BJ (cell line): Measurements from ENCODE around the gene TTC24. TPM values are rescaled to one million over a fixed set of nuclear protein-coding genes. Genes with fewer than 3 reads are reported as not detected.

Experiments
- CTCF ChIA-PET: fragments of 350-600 bp; formaldehyde crosslinking; extraction: SDS; loops from one replicate; lab custom pipeline; 2021; ENCODE audit warnings: antibody characterized with exemption, inconsistent platforms; lab: Yijun Ruan, JAX
- POLR2A ChIA-PET: fragments of 300-600 bp; sonication (Branson Sonifier 250); formaldehyde crosslinking; extraction: SDS; loops from one replicate; lab custom pipeline; 2021; ENCODE audit warnings: antibody characterized with exemption; lab: Charles Lee
- DNase-seq: peaks from one replicate; pipeline ENCODE4 v3.0.0-alpha.2; 2011; ENCODE audit warnings: low read depth
- H3K27me3 ChIP-seq: 2 replicates; pipeline ENCODE4 v1.6.0; 2011; ENCODE audit warnings: low read length; ENCODE audit not compliant: control insufficient read depth, insufficient read depth
- H3K36me3 ChIP-seq: 2 replicates; pipeline ENCODE4 v1.5.1; 2011; ENCODE audit warnings: low read length; ENCODE audit not compliant: control insufficient read depth, insufficient read depth
- H3K4me3 ChIP-seq: 2 replicates; pipeline ENCODE4 v1.5.1; 2011; ENCODE audit warnings: low read depth, mild to moderate bottlenecking, control low read depth, low read length
- polyA plus RNA-seq: library from polyadenylated mRNA; depleted of rRNA; stranded (reverse); fragments of >200 nt; gene quantifications from 2 replicates; pipeline ENCODE4 v1.2.3, GENCODE V29; 2011
- TF ChIP-seq, protein P1 (sequence below): IDR thresholded peaks from 2 replicates; pipeline ENCODE4 v1.5.1; 2011; ENCODE audit warnings: low read depth, mild to moderate bottlenecking, control low read depth, inconsistent platforms, low read length, moderate library complexity; ENCODE audit not compliant: insufficient read depth

The TTC24 gene
- polyA plus RNA-seq, 1 experiment: not detected

DNA sequence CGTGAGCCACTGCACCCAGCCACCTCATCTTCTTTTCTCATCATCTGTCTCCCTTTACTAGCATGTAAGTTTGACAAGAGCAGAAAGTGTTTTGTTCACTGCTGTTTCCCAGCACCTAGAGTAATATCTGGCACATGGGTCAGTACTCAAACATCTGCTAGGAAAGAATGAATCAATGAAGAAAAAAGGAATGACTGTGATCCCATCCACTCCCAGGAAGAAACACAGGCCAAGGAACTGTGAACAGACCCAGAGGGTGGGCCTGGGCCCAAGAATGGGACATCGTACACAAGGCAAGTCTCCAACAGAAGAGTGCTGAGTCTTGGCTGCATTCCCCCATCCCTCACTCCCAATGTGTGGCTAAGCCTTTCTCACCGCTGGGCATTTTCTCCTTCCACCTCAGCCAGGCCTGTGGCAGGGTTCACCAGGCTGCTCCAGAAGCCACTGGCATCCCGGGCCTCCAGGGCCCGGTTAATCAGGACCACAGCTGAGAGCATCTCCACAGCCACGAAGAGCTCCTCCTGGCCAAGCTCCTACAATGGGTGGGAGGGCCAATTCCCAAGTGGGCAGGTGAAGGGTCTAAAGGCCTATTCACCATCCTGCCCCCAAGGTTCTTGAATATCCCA lies 25.6 kb upstream of the TTC24 start:
- Histone ChIP-seq H3K27me3 (no peaks in the 10 kb centered on the region), H3K36me3 (peaks cover 4% of the 10 kb centered on the region), H3K4me3 (no peak overlapping the region)
- POLR2A ChIA-PET: no interaction called here
- TF ChIP-seq, protein P1, sequence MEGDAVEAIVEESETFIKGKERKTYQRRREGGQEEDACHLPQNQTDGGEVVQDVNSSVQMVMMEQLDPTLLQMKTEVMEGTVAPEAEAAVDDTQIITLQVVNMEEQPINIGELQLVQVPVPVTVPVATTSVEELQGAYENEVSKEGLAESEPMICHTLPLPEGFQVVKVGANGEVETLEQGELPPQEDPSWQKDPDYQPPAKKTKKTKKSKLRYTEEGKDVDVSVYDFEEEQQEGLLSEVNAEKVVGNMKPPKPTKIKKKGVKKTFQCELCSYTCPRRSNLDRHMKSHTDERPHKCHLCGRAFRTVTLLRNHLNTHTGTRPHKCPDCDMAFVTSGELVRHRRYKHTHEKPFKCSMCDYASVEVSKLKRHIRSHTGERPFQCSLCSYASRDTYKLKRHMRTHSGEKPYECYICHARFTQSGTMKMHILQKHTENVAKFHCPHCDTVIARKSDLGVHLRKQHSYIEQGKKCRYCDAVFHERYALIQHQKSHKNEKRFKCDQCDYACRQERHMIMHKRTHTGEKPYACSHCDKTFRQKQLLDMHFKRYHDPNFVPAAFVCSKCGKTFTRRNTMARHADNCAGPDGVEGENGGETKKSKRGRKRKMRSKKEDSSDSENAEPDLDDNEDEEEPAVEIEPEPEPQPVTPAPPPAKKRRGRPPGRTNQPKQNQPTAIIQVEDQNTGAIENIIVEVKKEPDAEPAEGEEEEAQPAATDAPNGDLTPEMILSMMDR: no peak
- CTCF ChIA-PET: interaction anchor here (1.5 kb wide), 1 partner anchor 108 kb away, joined by 4 read pairs; no protein-coding TSS in a partner anchor
- no peak for DNase-seq

DNA sequence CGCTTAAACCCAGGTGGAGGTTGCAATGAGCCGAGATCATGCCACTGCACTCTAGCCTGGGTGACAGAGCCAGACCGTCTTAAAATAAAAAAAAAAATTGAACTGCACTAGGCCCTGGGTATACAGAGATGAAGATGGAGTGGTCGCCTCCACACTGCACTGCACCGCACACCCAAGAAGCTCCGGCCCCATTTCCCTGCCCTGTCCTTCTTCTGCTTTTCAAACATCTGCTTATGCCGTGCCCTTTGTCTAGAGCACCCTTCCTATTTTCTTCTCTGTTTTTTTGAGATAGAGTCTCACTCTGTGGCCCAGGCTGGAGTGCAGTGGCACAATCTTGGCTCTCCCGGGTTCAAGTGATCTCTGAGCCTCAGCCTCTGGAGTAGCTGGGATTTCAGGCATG lies 24.6 kb upstream of the TTC24 start:
- H3K4me3 ChIP-seq: no peak overlapping the region
- ChIA-PET CTCF (interaction anchor here (1.5 kb wide), 1 partner anchor 109 kb away, joined by 4 read pairs; no protein-coding TSS in a partner anchor), POLR2A (no interaction called here)
- no peak for DNase-seq
- TF ChIP-seq, protein P1: no peak
- peaks cover 2% of the 10 kb centered on the region; the same call in 1 of the 2 replicates for H3K36me3 ChIP-seq
- H3K27me3 ChIP-seq: no peaks in the 10 kb centered on the region

DNA sequence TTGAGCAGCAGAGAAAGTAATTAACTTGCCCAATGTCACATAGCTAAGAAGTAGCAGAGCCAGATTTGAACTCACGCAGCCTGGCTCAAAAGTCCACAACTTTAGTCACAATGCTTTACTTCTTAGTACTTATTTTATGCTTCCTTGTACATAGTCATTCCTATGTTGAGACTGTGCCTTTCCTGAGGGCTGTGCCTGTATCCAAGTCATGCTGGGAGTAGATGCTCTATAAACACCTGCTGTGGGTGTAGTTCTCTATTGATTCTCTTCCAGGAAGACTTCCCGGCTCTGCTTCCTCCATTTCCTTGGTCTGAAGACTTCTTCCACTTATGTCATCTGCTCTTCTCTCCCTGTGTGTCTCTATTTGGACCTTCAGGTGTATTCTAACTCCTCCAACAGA lies 23.8 kb upstream of the TTC24 start:
- Histone ChIP-seq H3K4me3 (no peak overlapping the region), H3K27me3 (no peaks in the 10 kb centered on the region), H3K36me3 (peaks cover 3% of the 10 kb centered on the region)
- ChIA-PET CTCF (interaction anchor here (0.7 kb wide), 1 partner anchor 1218 kb away, joined by 3 read pairs; no protein-coding TSS in a partner anchor), POLR2A (no interaction called here)
- no peak for DNase-seq
- TF ChIP-seq, protein P1: no peak

DNA sequence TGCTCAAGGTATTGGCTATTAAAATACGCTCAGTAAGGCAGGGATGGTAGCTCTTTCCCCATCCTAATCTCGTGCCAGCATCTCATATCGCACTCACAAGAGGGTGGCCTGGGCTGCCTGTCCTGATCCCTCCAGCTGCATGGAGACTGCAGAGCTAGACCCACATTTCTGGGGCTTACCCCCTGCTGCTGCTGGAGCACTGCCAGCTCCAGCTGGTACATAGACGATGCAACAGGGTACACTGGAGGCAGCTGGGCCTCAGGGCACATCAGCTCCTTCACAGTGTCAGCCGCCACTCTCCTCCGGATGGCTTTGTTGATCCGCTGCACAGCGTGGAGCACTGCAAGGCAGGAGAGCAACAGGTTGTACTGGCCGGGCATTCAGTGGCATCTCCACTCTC lies 23.2 kb upstream of the TTC24 start:
- Histone ChIP-seq H3K27me3 (no peaks in the 10 kb centered on the region), H3K36me3 (peaks cover 4% of the 10 kb centered on the region), H3K4me3 (no peak overlapping the region)
- TF ChIP-seq, protein P1: no peak
- CTCF ChIA-PET: no interaction called here
- POLR2A ChIA-PET: no interaction called here
- DNase-seq: no peak

DNA sequence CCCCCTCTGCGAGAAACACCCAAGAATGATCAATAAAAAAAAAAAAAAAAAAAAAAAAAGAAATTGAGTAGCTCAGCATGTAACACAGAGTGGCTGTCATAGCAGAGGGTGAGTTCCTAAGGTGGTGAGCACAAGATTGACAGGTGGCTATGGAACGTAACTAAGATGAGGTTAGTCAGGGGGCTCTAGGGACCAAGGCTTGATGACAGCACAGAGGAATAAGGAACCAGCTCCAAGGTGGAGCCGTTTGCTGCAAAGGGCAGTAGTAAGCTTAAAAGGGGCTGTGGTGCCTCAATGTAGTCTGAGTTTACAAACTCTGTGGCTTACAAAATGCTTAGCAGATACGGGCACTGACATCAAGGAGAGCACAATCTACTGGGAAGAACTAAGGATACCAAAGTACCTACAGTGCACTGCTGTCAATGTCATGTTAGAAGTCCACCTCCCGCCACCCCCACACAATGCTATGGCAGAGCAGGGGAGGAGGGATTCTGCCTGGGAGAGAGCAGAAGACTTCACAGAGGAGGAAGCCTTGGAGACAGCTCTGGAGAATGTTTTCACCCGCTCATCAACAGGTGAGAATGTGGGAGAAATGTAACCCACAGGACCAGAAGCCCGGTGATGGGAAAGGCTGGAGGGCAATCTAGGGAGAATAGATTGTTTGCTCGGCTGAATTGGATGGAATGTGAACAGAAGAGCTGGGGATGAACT lies 20.3 kb upstream of the TTC24 start:
- no peak for DNase-seq
- ChIA-PET CTCF (interaction anchor here (0.6 to 1.0 kb wide), 2 partner anchors 27 to 33 kb away, joined by 3 read pairs; partner anchors contain the start of gene NAXE), POLR2A (no interaction called here)
- peaks cover 10% of the 10 kb centered on the region for H3K36me3 ChIP-seq
- no peaks in the 10 kb centered on the region for H3K27me3 ChIP-seq
- H3K4me3 ChIP-seq: no peak overlapping the region
- TF ChIP-seq, protein P1: no peak
